DND-41 (cell line): ENCODE data around the gene GNL2.

Experiments used
- ATAC-seq: fragments of 200-7000 bp; cut with Tn5 transposase; 3 replicates; pipeline ENCODE4 v1.9.1; 2021; ENCODE audit warnings: low read depth; ENCODE audit not compliant: insufficient read depth
- DNase-seq: peaks from one replicate; pipeline ENCODE4 v3.0.0-alpha.2; 2020
- H2AFZ ChIP-seq: 2 replicates; pipeline ENCODE4 v1.6.0; 2012; ENCODE audit warnings: low read depth, low read length
- H3K27ac ChIP-seq: 2 replicates; pipeline ENCODE4 v1.5.1; 2012; ENCODE audit warnings: low read length, inconsistent platforms
- H3K27me3 ChIP-seq: fragments of 200-600 bp; sonication (generic); 2 replicates; pipeline ENCODE4 v1.6.0; 2012; ENCODE audit warnings: low read length, mild to moderate bottlenecking, inconsistent platforms; ENCODE audit not compliant: insufficient read depth, poor library complexity
- H3K36me3 ChIP-seq: 2 replicates; pipeline ENCODE4 v1.5.1; 2012; ENCODE audit warnings: low read length, inconsistent platforms; ENCODE audit not compliant: insufficient read depth
- H3K4me1 ChIP-seq: 2 replicates; pipeline ENCODE4 v1.5.1; 2012; ENCODE audit warnings: mild to moderate bottlenecking, low read length; ENCODE audit not compliant: insufficient read depth
- H3K4me2 ChIP-seq: 2 replicates; pipeline ENCODE4 v1.6.0; 2012; ENCODE audit warnings: mild to moderate bottlenecking, moderate library complexity, low read length, inconsistent platforms; ENCODE audit not compliant: insufficient read depth
- H3K4me3 ChIP-seq, 2 experiments: fragments of 200-600 bp in 1 of 2; shearing (Covaris generic) in 1 of 2; 2 replicates each; pipeline ENCODE4 v1.5.1; 2012 to 2016; ENCODE audit warnings: inconsistent platforms in 2 of 2, low read length in 2 of 2, mild to moderate bottlenecking in 2 of 2, low read depth in 1 of 2, moderate library complexity in 1 of 2
- H3K79me2 ChIP-seq: 2 replicates; pipeline ENCODE4 v1.6.0; 2012; ENCODE audit warnings: low read length, inconsistent platforms; ENCODE audit not compliant: insufficient read depth
- H3K9ac ChIP-seq: 2 replicates; pipeline ENCODE4 v1.6.0; 2012; ENCODE audit warnings: low read depth, mild to moderate bottlenecking, inconsistent platforms, low read length, moderate library complexity
- H3K9me3 ChIP-seq: 2 replicates; pipeline ENCODE4 v1.5.1; 2012; ENCODE audit warnings: low read length, moderate library complexity, mild to moderate bottlenecking, inconsistent platforms; ENCODE audit not compliant: insufficient read depth, severe bottlenecking
- H4K20me1 ChIP-seq: 2 replicates; pipeline ENCODE4 v1.6.0; 2012; ENCODE audit warnings: low read length; ENCODE audit not compliant: insufficient read depth
- CTCF ChIP-seq: IDR thresholded peaks from 2 replicates; pipeline ENCODE4 v1.5.1; 2012; ENCODE audit warnings: borderline replicate concordance, low read length, moderate library complexity, mild to moderate bottlenecking; ENCODE audit not compliant: poor library complexity, severe bottlenecking; ENCODE audit errors: extremely low read depth
- EZH2 ChIP-seq: IDR thresholded peaks from 3 replicates; pipeline ENCODE4 v1.6.1; 2012; ENCODE audit warnings: borderline replicate concordance, low read depth, mild to moderate bottlenecking, moderate library complexity, low read length, inconsistent platforms; ENCODE audit not compliant: severe bottlenecking

Gene GNL2

GRCh38 chr1:37633040-37633937 lies 37.6 kb upstream of the GNL2 start:
- Histone ChIP-seq H3K36me3 (no peaks in the 10 kb centered on the region), H3K9me3 (no peaks in the 10 kb centered on the region), H3K4me3 (no peak overlapping the region), H3K4me2 (no peak overlapping the region), H3K4me1 (no peaks in the 10 kb centered on the region), H3K27me3 (peaks cover 55% of the 10 kb centered on the region), H4K20me1 (peaks cover 5% of the 10 kb centered on the region), H3K27ac (no peak overlapping the region), H2AFZ (no peak overlapping the region), H3K9ac (no peak overlapping the region), H3K79me2 (no peaks in the 10 kb centered on the region)
- DNase-seq (no peak), ATAC-seq (no peak)
- TF ChIP-seq EZH2 = no peak
- no peak for TF ChIP-seq CTCF

- peaks cover 5% of the 10 kb centered on the region for H4K20me1 ChIP-seq
- ATAC-seq = no peak
- no peaks in the 10 kb centered on the region for H3K9me3 ChIP-seq
- no peak overlapping the region for H3K4me2 ChIP-seq
- H2AFZ ChIP-seq = no peak overlapping the region
- H3K4me3 ChIP-seq = no peak overlapping the region
- H3K79me2 ChIP-seq = no peaks in the 10 kb centered on the region
- TF ChIP-seq CTCF (no peak), EZH2 (no peak)
- peaks cover 57% of the 10 kb centered on the region for H3K27me3 ChIP-seq
- no peaks in the 10 kb centered on the region for H3K4me1 ChIP-seq
- H3K9ac ChIP-seq = no peak overlapping the region
- H3K27ac ChIP-seq = no peak overlapping the region
- DNase-seq = no peak
- H3K36me3 ChIP-seq = no peaks in the 10 kb centered on the region
Measured at GRCh38 chr1:37631036-37631435, 35.3 kb upstream of the GNL2 start.

- DNase-seq = no peak
- H3K4me2 ChIP-seq = no peak overlapping the region
- no peak for ATAC-seq
- H3K27ac ChIP-seq = no peak overlapping the region
- no peaks in the 10 kb centered on the region for H3K4me1 ChIP-seq
- H4K20me1 ChIP-seq = peaks cover 5% of the 10 kb centered on the region
- no peaks in the 10 kb centered on the region for H3K79me2 ChIP-seq
- H3K27me3 ChIP-seq = peaks cover 52% of the 10 kb centered on the region
- no peak overlapping the region for H2AFZ ChIP-seq
- H3K9ac ChIP-seq = no peak overlapping the region
- H3K36me3 ChIP-seq = no peaks in the 10 kb centered on the region
- no peak overlapping the region for H3K4me3 ChIP-seq
- no peaks in the 10 kb centered on the region for H3K9me3 ChIP-seq
- TF ChIP-seq EZH2 (no peak), CTCF (no peak)
Measured at GRCh38 chr1:37630426-37631028, 34.8 kb upstream of the GNL2 start.
